CD4-positive, alpha-beta memory T cell (primary cell): Measurements from ENCODE around the gene CALML6. TPM values are rescaled to one million over a fixed set of nuclear protein-coding genes. Genes with fewer than 3 reads are reported as not detected.

Experiments
- CTCF ChIA-PET: fragments of 350-600 bp; sonication (Branson Sonifier 250); formaldehyde crosslinking; loops from one replicate; lab custom pipeline; 2021; ENCODE audit warnings: inconsistent platforms; ENCODE audit not compliant: partially characterized antibody; lab: Charles Lee
- POLR2A ChIA-PET: fragments of 350-600 bp; sonication (Branson Sonifier 250); formaldehyde crosslinking; loops from one replicate; lab custom pipeline; 2021; ENCODE audit not compliant: partially characterized antibody; lab: Charles Lee
- DNase-seq, 5 donors: peaks; one replicate each; pipeline versions ENCODE4 v3.0.0 to v3.0.0-alpha.2; 2020 to 2022; ENCODE audit warnings: mixed read lengths in 1 of 5
- H3K27ac ChIP-seq: one replicate; pipeline ENCODE4 v1.7.0; 2013; ENCODE audit warnings: low read depth, low read length
- H3K27me3 ChIP-seq: 2 replicates; pipeline ENCODE4 v1.7.0; 2013; ENCODE audit warnings: mild to moderate bottlenecking, low read length, moderate library complexity; ENCODE audit not compliant: insufficient read depth
- H3K36me3 ChIP-seq: 2 replicates; pipeline ENCODE4 v1.7.0; 2013; ENCODE audit warnings: mild to moderate bottlenecking, low read length, moderate library complexity; ENCODE audit not compliant: insufficient read depth
- H3K4me1 ChIP-seq: 2 replicates; pipeline ENCODE4 v1.7.0; 2013; ENCODE audit warnings: mild to moderate bottlenecking, low read length, moderate library complexity; ENCODE audit not compliant: insufficient read depth
- H3K4me3 ChIP-seq, 2 donors: one replicate each; pipeline ENCODE4 v1.7.0; 2013; ENCODE audit warnings: low read length in 2 of 2, mild to moderate bottlenecking in 1 of 2
- H3K9me3 ChIP-seq, 2 donors: one replicate each; pipeline ENCODE4 v1.7.0; 2013; ENCODE audit warnings: low read length in 2 of 2, control low read depth in 1 of 2; ENCODE audit not compliant: control insufficient read depth in 1 of 2
- H3K27ac Mint-ChIP-seq, 7 donors: one replicate each; pipeline ENCODE4 v1.8.0; 2020 to 2021; ENCODE audit warnings: mixed read lengths in 7 of 7, mild to moderate bottlenecking in 6 of 7, inconsistent platforms in 3 of 7, moderate library complexity in 3 of 7
- H3K27me3 Mint-ChIP-seq, 2 donors: one replicate each; pipeline ENCODE4 v1.8.0; 2020 to 2021; ENCODE audit warnings: mixed read lengths in 2 of 2
- H3K36me3 Mint-ChIP-seq, 2 donors: one replicate each; pipeline ENCODE4 v1.8.0; 2020 to 2021; ENCODE audit warnings: mixed read lengths in 2 of 2, inconsistent platforms in 1 of 2, mild to moderate bottlenecking in 1 of 2
- H3K4me1 Mint-ChIP-seq, 4 donors: one replicate each; pipeline ENCODE4 v1.8.0; 2020 to 2021; ENCODE audit warnings: mixed read lengths in 4 of 4, mild to moderate bottlenecking in 1 of 4
- H3K4me3 Mint-ChIP-seq, 8 donors: one replicate each; pipeline ENCODE4 v1.8.0; 2020 to 2021; ENCODE audit warnings: mixed read lengths in 8 of 8, mild to moderate bottlenecking in 7 of 8, moderate library complexity in 6 of 8, inconsistent platforms in 3 of 8
- H3K9me3 Mint-ChIP-seq, 8 donors: one replicate each; pipeline ENCODE4 v1.8.0; 2020 to 2021; ENCODE audit warnings: mixed read lengths in 8 of 8, mild to moderate bottlenecking in 5 of 8, inconsistent platforms in 3 of 8, moderate library complexity in 1 of 8
- intact Hi-C: fragments of 100-400 bp; cut with micrococcal nuclease; formaldehyde crosslinking; loops from one replicate; pipeline ENCODE4 v1.15.1; 2023
- polyA plus RNA-seq, 2 donors: library from polyadenylated mRNA; unstranded; fragments of 300-500 nt; fragmentation: Illumina TruSeq; gene quantifications; one replicate each; pipeline ENCODE4 v1.2.3, GENCODE V29; 2021
- total RNA-seq, 2 experiments: library from RNA; stranded (reverse); gene quantifications; one replicate each; pipeline ENCODE4 v1.2.3, GENCODE V29; 2021

CALML6 gene
- total and polyA plus RNA-seq, 4 experiments from 2014 or later: 0.44 to 0.78 TPM; not detected in 2

- POLR2A ChIA-PET: no interaction called here
- Mint-ChIP-seq H3K27ac (no peak overlapping the region), H3K4me1 (peaks cover 0 to 5% (median 2%) of the 10 kb centered on the region in 4 donors), H3K4me3 (no peak overlapping the region), H3K36me3 (no peaks in the 10 kb centered on the region), H3K9me3 (no peaks in the 10 kb centered on the region), H3K27me3 (peaks cover 0 to 2% of the 10 kb centered on the region in 2 donors)
- no peak for DNase-seq
- CTCF ChIA-PET: no interaction called here
- Histone ChIP-seq H3K36me3 (no peaks in the 10 kb centered on the region), H3K4me1 (peaks cover 4% of the 10 kb centered on the region), H3K27ac (no peak overlapping the region), H3K4me3 (no peak overlapping the region), H3K27me3 (no peaks in the 10 kb centered on the region), H3K9me3 (no peaks in the 10 kb centered on the region)
- intact Hi-C loops: no loop called here
Observed at GRCh38 chr1:1939296-1940122, 24.4 kb downstream of the CALML6 start.

DNA sequence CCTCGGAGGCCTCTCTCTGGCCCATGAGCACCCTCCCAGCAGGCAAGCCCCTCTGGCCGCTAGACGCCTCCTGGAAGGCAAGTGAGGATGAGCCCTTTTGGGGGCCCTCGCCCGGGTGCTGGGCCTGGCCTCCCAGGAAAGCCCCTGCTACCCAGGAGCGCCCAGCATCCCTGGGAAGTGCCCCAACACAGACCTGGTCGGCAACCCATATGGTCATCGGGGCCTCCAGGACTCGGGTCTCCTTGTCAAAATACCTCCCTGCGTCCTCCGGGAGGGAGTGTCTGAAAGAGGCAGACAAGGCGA lies 25.0 kb downstream of the CALML6 start:
- intact Hi-C loops: no loop called here
- Histone ChIP-seq H3K27me3 (no peaks in the 10 kb centered on the region), H3K9me3 (no peaks in the 10 kb centered on the region), H3K27ac (no peak overlapping the region), H3K4me1 (peaks cover 4% of the 10 kb centered on the region), H3K36me3 (no peaks in the 10 kb centered on the region), H3K4me3 (no peak overlapping the region)
- H3K4me1 Mint-ChIP-seq: peaks cover 0 to 5% (median 2%) of the 10 kb centered on the region in 4 donors
- H3K36me3 Mint-ChIP-seq: no peaks in the 10 kb centered on the region
- no peaks in the 10 kb centered on the region for H3K9me3 Mint-ChIP-seq
- H3K27ac Mint-ChIP-seq: no peak overlapping the region
- ChIA-PET POLR2A (no interaction called here), CTCF (interaction anchor here (0.9 to 2.3 kb wide), 2 partner anchors 10 to 104 kb away, joined by 3 to 10 read pairs; no protein-coding TSS in a partner anchor)
- no peak overlapping the region for H3K4me3 Mint-ChIP-seq
- peaks cover 0 to 2% of the 10 kb centered on the region in 2 donors for H3K27me3 Mint-ChIP-seq
- DNase-seq: no peak

GRCh38 chr1:1941211-1941841 lies 26.3 kb downstream of the CALML6 start:
- Histone ChIP-seq H3K4me1 (peaks cover 4% of the 10 kb centered on the region), H3K9me3 (no peaks in the 10 kb centered on the region), H3K27ac (no peak overlapping the region), H3K4me3 (no peak overlapping the region), H3K27me3 (no peaks in the 10 kb centered on the region), H3K36me3 (no peaks in the 10 kb centered on the region)
- intact Hi-C loops: no loop called here
- Mint-ChIP-seq H3K9me3 (no peaks in the 10 kb centered on the region), H3K36me3 (no peaks in the 10 kb centered on the region), H3K27me3 (peaks cover 0 to 2% of the 10 kb centered on the region in 2 donors), H3K4me3 (no peak overlapping the region), H3K4me1 (peaks cover 0 to 5% (median 2%) of the 10 kb centered on the region in 4 donors), H3K27ac (no peak overlapping the region)
- DNase-seq: no peak
- CTCF ChIA-PET: interaction anchor here (2.3 kb wide), 1 partner anchor 103 kb away, joined by 10 read pairs; no protein-coding TSS in a partner anchor
- POLR2A ChIA-PET: no interaction called here

DNA sequence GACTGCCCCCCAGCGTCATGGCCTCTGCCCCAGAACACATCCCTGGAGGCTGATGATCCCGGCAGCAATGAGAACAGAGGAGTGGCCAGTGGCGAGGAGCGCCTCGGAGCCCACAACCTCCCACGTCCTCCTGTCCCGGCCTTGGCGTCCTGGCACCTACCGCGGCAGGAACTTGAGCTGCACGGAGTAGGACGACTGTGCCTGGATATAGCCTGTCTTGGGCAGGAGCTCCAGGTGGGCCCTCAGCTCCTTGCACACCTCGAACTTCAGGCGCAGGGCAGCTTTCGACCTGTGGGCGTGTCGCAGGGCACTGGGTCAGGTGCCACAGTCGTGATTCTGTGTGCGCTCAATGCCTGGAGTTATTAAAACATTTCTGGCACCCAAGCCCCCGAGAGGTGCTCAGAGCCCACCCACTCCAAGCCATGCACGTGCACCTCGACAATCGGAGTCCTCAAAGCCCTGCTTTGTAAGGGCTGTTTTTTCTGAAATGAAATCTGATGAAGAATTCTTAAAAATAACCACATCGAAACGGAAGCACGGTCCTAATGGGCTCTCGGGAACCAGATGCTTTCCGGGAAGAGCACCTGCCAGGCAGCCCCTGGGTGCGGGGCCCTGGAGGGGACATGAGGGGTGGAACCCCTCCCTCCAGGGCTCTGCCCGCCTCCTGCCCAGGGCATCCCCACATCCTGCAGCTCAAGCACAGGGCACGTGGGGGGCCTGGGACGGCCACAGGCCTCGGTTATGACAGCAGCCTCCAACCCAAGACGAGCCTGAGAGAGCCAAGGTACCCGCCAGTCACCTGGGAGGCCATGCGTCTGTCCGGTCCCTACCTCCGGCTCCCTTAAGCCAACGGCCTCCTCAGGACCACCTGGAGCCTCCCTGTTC lies 27.1 kb downstream of the CALML6 start:
- DNase-seq: no peak
- Mint-ChIP-seq H3K4me3 (no peak overlapping the region), H3K4me1 (peaks cover 0 to 5% (median 2%) of the 10 kb centered on the region in 4 donors), H3K9me3 (no peaks in the 10 kb centered on the region), H3K36me3 (no peaks in the 10 kb centered on the region), H3K27ac (no peak overlapping the region), H3K27me3 (peaks cover 0 to 2% of the 10 kb centered on the region in 2 donors)
- no peaks in the 10 kb centered on the region for H3K36me3 ChIP-seq
- H3K9me3 ChIP-seq: no peaks in the 10 kb centered on the region
- POLR2A ChIA-PET: no interaction called here
- CTCF ChIA-PET: interaction anchor here (2.3 kb wide), 1 partner anchor 102 kb away, joined by 10 read pairs; no protein-coding TSS in a partner anchor
- H3K27ac ChIP-seq: no peak overlapping the region
- H3K27me3 ChIP-seq: no peaks in the 10 kb centered on the region
- intact Hi-C loops: no loop called here
- H3K4me1 ChIP-seq: peaks cover 4% of the 10 kb centered on the region
- H3K4me3 ChIP-seq: no peak overlapping the region

- Histone ChIP-seq H3K36me3 (no peaks in the 10 kb centered on the region), H3K4me1 (peaks cover 4% of the 10 kb centered on the region), H3K27me3 (no peaks in the 10 kb centered on the region), H3K4me3 (no peak overlapping the region), H3K9me3 (no peaks in the 10 kb centered on the region), H3K27ac (no peak overlapping the region)
- H3K4me1 Mint-ChIP-seq: peaks cover 0 to 5% (median 2%) of the 10 kb centered on the region in 4 donors
- H3K36me3 Mint-ChIP-seq: no peaks in the 10 kb centered on the region
- no peaks in the 10 kb centered on the region for H3K9me3 Mint-ChIP-seq
- no peak overlapping the region for H3K4me3 Mint-ChIP-seq
- POLR2A ChIA-PET: interaction anchor here (0.9 kb wide), 1 partner anchor 102 kb away, joined by 3 read pairs; no protein-coding TSS in a partner anchor
- intact Hi-C loops: no loop called here
- no peak for DNase-seq
- no peak overlapping the region for H3K27ac Mint-ChIP-seq
- CTCF ChIA-PET: interaction anchor here (1.7 to 2.7 kb wide), 2 partner anchors 94 to 102 kb away, joined by 4 to 40 read pairs; no protein-coding TSS in a partner anchor
- peaks cover 0 to 2% of the 10 kb centered on the region in 2 donors for H3K27me3 Mint-ChIP-seq
Observed at GRCh38 chr1:1942753-1943656, 27.9 kb downstream of the CALML6 start.

- no peaks in the 10 kb centered on the region for H3K36me3 ChIP-seq
- ChIA-PET POLR2A (no interaction called here), CTCF (interaction anchor here (1.3 to 2.7 kb wide), 3 partner anchors 14 to 101 kb away, joined by 4 to 40 read pairs (median 6); no protein-coding TSS in a partner anchor)
- H3K9me3 ChIP-seq: no peaks in the 10 kb centered on the region
- Mint-ChIP-seq H3K4me1 (peaks cover 0 to 5% (median 2%) of the 10 kb centered on the region in 4 donors), H3K27ac (no peak overlapping the region), H3K9me3 (no peaks in the 10 kb centered on the region), H3K4me3 (peak overlapping the region in 6 of 8 donors; percentile 15 to 63 (median 48)), H3K36me3 (no peaks in the 10 kb centered on the region), H3K27me3 (peaks cover 0 to 2% of the 10 kb centered on the region in 2 donors)
- H3K27ac ChIP-seq: no peak overlapping the region
- intact Hi-C loops: no loop called here
- H3K27me3 ChIP-seq: no peaks in the 10 kb centered on the region
- no peak overlapping the region for H3K4me3 ChIP-seq
- H3K4me1 ChIP-seq: peaks cover 4% of the 10 kb centered on the region
- DNase-seq: peak in 4 of 5 donors; percentile 45 to 48 (median 46)
Observed at GRCh38 chr1:1943834-1944570, 28.9 kb downstream of the CALML6 start.
